K562 (cell line): Measurements from ENCODE around the gene POU3F1. TPM values are rescaled to one million over a fixed set of nuclear protein-coding genes. Genes with fewer than 3 reads are reported as not detected.
A peak's percentile ranks its signal among the peaks of the same experiment; 100 is the strongest.

ENCODE experiments used
- CXXC5 ChIP-seq: fragments of 250-450 bp; sonication (Bioruptor Pico); IDR thresholded peaks from 2 replicates; pipeline ENCODE4 v1.8.0; 2022; ENCODE audit warnings: inconsistent platforms, mild to moderate bottlenecking, moderate library complexity
- FOXJ2 ChIP-seq: fragments of 200-800 bp; sonication (Bioruptor generic); IDR thresholded peaks from 2 replicates; pipeline ENCODE4 v1.6.1; 2016; ENCODE audit warnings: missing genetic modification characterization, missing compliant biosample characterization
- MAFG ChIP-seq: fragments of 450-650 bp; conservative IDR thresholded peaks from 2 replicates; pipeline ENCODE4 v1.6.1; 2016; ENCODE audit warnings: missing genetic modification characterization, missing compliant biosample characterization
- MEF2D ChIP-seq: conservative IDR thresholded peaks from 2 replicates; pipeline ENCODE4 v1.6.1; 2016; ENCODE audit warnings: low read depth, missing genetic modification characterization, missing compliant biosample characterization
- NFE2L1 ChIP-seq: fragments of 450-650 bp; IDR thresholded peaks from 2 replicates; pipeline ENCODE4 v1.6.1; 2016; ENCODE audit warnings: missing genetic modification characterization, low read depth, mild to moderate bottlenecking, missing compliant biosample characterization, moderate library complexity, borderline replicate concordance
- polyA plus RNA-seq, 8 experiments: library from polyadenylated mRNA; depleted of rRNA in 4 of 8; stranded (reverse) in 5 of 8; unstranded in 3 of 8; fragments of >200 nt; fragmentation: Nextera tagmentation in 2 of 8; fragmentation: Illumina TruSeq in 1 of 8; extraction: Ambion mirVana in 2 of 8; extraction: Trizol in 1 of 8; gene quantifications; 2 replicates each; pipeline versions ENCODE4 v1.2.1 to v1.2.3, GENCODE V29; 2011 to 2014; ENCODE audit warnings: inconsistent platforms in 1 of 8, missing spikeins in 1 of 8
- total RNA-seq, 7 experiments: library from RNA; depleted of rRNA in 6 of 7; stranded (reverse); fragments of >200 nt in 6 of 7; fragmentation: Illumina TruSeq in 2 of 7; extraction: Trizol in 2 of 7; gene quantifications; 2 replicates each; pipeline versions ENCODE4 v1.2.1 to v1.2.3, GENCODE V29; 2011 to 2021; ENCODE audit warnings: low replicate concordance in 1 of 7
- TF ChIP-seq, protein P1 (sequence below): fragments of 450-650 bp; IDR thresholded peaks from 2 replicates; pipeline ENCODE4 v1.6.1; 2017; ENCODE audit warnings: antibody characterized with exemption, mild to moderate bottlenecking
- TF ChIP-seq, protein P2 (sequence below): fragments of 450-650 bp; formaldehyde crosslinking; IDR thresholded peaks from 2 replicates; pipeline ENCODE4 v1.4.0; 2022; ENCODE audit warnings: missing genetic modification characterization

POU3F1 gene
- total and polyA plus RNA-seq, 9 of the 15 experiments (the other 6 are each of a cell fraction or from before 2014, with no cell fraction given), result 0.09 TPM; not detected in 8

DNA sequence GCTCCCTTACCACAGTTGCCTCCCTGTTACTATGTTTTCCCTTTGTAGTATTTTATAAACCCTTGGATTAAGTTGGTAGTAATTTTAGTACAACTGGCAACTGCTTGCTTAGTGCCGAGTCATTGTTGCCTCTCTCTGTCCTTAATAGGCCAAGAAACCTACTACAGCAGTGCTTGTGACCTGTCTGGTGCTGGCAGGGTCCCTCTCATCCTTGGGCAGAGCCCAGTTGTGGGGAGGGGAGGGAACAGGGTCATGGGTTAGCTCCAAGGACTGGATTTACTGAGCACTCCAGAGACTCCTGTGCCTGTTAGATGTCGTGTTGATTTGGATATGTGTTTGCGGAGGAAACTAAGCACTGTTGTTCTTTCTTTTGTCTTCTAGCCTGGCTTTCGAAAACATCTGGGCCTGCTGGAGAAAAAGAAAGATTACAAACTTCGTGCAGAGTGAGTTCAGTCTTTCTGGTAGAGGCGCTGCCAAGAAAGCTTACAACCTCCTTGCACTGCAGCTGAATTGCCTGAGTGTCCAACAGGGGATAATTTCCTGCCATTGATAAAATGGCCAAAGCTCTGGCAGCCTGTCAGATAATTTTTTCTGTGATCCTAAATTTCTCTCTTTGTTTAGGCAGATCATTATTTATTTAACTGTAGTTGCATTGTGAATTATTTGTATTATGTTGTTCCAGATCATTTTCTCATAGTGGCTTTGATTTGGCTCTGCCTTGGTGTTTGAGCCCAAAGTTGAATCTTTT lies 30.4 kb downstream of the POU3F1 start (continued):
- TF ChIP-seq, protein P1, sequence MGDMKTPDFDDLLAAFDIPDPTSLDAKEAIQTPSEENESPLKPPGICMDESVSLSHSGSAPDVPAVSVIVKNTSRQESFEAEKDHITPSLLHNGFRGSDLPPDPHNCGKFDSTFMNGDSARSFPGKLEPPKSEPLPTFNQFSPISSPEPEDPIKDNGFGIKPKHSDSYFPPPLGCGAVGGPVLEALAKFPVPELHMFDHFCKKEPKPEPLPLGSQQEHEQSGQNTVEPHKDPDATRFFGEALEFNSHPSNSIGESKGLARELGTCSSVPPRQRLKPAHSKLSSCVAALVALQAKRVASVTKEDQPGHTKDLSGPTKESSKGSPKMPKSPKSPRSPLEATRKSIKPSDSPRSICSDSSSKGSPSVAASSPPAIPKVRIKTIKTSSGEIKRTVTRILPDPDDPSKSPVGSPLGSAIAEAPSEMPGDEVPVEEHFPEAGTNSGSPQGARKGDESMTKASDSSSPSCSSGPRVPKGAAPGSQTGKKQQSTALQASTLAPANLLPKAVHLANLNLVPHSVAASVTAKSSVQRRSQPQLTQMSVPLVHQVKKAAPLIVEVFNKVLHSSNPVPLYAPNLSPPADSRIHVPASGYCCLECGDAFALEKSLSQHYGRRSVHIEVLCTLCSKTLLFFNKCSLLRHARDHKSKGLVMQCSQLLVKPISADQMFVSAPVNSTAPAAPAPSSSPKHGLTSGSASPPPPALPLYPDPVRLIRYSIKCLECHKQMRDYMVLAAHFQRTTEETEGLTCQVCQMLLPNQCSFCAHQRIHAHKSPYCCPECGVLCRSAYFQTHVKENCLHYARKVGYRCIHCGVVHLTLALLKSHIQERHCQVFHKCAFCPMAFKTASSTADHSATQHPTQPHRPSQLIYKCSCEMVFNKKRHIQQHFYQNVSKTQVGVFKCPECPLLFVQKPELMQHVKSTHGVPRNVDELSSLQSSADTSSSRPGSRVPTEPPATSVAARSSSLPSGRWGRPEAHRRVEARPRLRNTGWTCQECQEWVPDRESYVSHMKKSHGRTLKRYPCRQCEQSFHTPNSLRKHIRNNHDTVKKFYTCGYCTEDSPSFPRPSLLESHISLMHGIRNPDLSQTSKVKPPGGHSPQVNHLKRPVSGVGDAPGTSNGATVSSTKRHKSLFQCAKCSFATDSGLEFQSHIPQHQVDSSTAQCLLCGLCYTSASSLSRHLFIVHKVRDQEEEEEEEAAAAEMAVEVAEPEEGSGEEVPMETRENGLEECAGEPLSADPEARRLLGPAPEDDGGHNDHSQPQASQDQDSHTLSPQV, result peak; percentile 56
- TF ChIP-seq CXXC5 (CRISPR knock-in tag), result peak; percentile 4; the same call in 1 of the 2 replicates
- 0 out of 2 replicates have a peak, but pooled peaks have one; percentile 22 for TF ChIP-seq FOXJ2 (tag)
- TF ChIP-seq NFE2L1 (tag), result peak; percentile 75
- TF ChIP-seq, protein P2, sequence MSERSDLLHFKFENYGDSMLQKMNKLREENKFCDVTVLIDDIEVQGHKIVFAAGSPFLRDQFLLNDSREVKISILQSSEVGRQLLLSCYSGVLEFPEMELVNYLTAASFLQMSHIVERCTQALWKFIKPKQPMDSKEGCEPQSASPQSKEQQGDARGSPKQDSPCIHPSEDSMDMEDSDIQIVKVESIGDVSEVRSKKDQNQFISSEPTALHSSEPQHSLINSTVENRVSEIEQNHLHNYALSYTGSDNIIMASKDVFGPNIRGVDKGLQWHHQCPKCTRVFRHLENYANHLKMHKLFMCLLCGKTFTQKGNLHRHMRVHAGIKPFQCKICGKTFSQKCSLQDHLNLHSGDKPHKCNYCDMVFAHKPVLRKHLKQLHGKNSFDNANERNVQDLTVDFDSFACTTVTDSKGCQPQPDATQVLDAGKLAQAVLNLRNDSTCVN (CRISPR knock-in tag), result no peak
- TF ChIP-seq MAFG (tag), result peak; percentile 90
- TF ChIP-seq MEF2D (tag), result 0 out of 2 replicates have a peak, but pooled peaks have one; percentile 27
